Ishikawa (cell line): Measurements from ENCODE around the gene ZNF764.

ENCODE experiments used
- CEBPB ChIP-seq: IDR thresholded peaks from 2 replicates; pipeline ENCODE4 v1.6.1; 2012
- CREB1 ChIP-seq: IDR thresholded peaks from 2 replicates; pipeline ENCODE4 v1.6.1; 2012; ENCODE audit warnings: low read depth
- EP300 ChIP-seq: IDR thresholded peaks from 2 replicates; pipeline ENCODE4 v1.6.1; 2012; ENCODE audit warnings: borderline replicate concordance
- FOXM1 ChIP-seq: IDR thresholded peaks from 2 replicates; pipeline ENCODE4 v1.6.1; 2012; ENCODE audit warnings: low read depth, borderline replicate concordance
- MAX ChIP-seq: IDR thresholded peaks from 2 replicates; pipeline ENCODE4 v1.6.1; 2012
- TAF1 ChIP-seq: IDR thresholded peaks from 2 replicates; pipeline ENCODE4 v1.6.1; 2012; ENCODE audit warnings: low read depth, mild to moderate bottlenecking

- TF ChIP-seq MAX (no peak), FOXM1 (no peak), TAF1 (no peak), CREB1 (no peak), EP300 (no peak), CEBPB (no peak)
Measured at GRCh38 chr16:30511509-30511908, 46.7 kb downstream of the ZNF764 start.
